Liver (tissue), 3 donors: ENCODE results near the gene KCNK17.

Experiments
- CTCF ChIP-seq: fragments of 150-350 bp; IDR thresholded peaks from 2 replicates; pipeline ENCODE4 v1.5.1; 2017; ENCODE audit warnings: improper control_type of control experiment, low read depth, low read length; ENCODE audit not compliant: missing input control
- EGR1 ChIP-seq, 2 donors: IDR thresholded peaks; 2 replicates each; pipeline ENCODE4 v1.6.1; 2016 to 2018; ENCODE audit warnings: antibody characterized with exemption in 2 of 2, low read depth in 2 of 2
- FOXA1 ChIP-seq: IDR thresholded peaks from 2 replicates; pipeline ENCODE4 v1.6.1; 2016; ENCODE audit warnings: antibody characterized with exemption
- GABPA ChIP-seq, 2 donors: IDR thresholded peaks in 1 of 2; conservative IDR thresholded peaks in 1 of 2; 2 replicates each; pipeline ENCODE4 v1.6.1; 2016; ENCODE audit warnings: antibody characterized with exemption in 2 of 2, mild to moderate bottlenecking in 1 of 2, moderate library complexity in 1 of 2
- HNF4G ChIP-seq: IDR thresholded peaks from 2 replicates; pipeline ENCODE4 v1.6.1; 2016; ENCODE audit warnings: antibody characterized with exemption
- RAD21 ChIP-seq, 2 donors: IDR thresholded peaks; 2 replicates each; pipeline ENCODE4 v1.6.1; 2016; ENCODE audit warnings: antibody characterized with exemption in 2 of 2, mild to moderate bottlenecking in 2 of 2
- ZBTB33 ChIP-seq: IDR thresholded peaks from 2 replicates; pipeline ENCODE4 v1.6.1; 2016; ENCODE audit warnings: antibody characterized with exemption
- TF ChIP-seq, protein P1 (sequence below): IDR thresholded peaks from 2 replicates; pipeline ENCODE4 v1.6.1; 2016; ENCODE audit warnings: antibody characterized with exemption, mild to moderate bottlenecking
- TF ChIP-seq, protein P2 (sequence below): IDR thresholded peaks from 2 replicates; pipeline ENCODE4 v1.6.1; 2016; ENCODE audit warnings: antibody characterized with exemption
- TF ChIP-seq, protein P3 (sequence below): IDR thresholded peaks from 2 replicates; pipeline ENCODE4 v1.6.1; 2016; ENCODE audit warnings: antibody characterized with exemption
- donor health status: healthy.
- donor health status: healthy.

DNA sequence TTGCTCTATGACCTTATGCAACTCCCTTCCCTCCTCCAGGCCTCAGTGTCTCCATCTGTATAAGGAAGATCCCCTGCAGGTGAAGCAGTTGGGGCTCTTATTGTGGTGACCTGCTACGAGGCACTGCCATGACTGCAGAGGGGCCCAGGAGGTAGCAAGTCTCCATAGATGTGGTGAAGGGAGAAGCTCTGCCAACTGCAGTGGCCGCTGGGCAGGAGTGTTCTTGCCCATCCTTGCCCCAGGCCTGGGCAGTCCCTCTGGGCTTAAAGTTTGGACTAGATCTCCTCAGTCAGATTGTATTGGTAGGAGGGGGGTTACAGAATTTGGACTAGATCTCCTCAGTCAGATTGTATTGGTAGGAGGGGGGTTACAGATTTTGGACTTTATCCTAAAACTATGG lies 12.2 kb downstream of the KCNK17 start:
- no peak for TF ChIP-seq CTCF
- TF ChIP-seq, protein P1, sequence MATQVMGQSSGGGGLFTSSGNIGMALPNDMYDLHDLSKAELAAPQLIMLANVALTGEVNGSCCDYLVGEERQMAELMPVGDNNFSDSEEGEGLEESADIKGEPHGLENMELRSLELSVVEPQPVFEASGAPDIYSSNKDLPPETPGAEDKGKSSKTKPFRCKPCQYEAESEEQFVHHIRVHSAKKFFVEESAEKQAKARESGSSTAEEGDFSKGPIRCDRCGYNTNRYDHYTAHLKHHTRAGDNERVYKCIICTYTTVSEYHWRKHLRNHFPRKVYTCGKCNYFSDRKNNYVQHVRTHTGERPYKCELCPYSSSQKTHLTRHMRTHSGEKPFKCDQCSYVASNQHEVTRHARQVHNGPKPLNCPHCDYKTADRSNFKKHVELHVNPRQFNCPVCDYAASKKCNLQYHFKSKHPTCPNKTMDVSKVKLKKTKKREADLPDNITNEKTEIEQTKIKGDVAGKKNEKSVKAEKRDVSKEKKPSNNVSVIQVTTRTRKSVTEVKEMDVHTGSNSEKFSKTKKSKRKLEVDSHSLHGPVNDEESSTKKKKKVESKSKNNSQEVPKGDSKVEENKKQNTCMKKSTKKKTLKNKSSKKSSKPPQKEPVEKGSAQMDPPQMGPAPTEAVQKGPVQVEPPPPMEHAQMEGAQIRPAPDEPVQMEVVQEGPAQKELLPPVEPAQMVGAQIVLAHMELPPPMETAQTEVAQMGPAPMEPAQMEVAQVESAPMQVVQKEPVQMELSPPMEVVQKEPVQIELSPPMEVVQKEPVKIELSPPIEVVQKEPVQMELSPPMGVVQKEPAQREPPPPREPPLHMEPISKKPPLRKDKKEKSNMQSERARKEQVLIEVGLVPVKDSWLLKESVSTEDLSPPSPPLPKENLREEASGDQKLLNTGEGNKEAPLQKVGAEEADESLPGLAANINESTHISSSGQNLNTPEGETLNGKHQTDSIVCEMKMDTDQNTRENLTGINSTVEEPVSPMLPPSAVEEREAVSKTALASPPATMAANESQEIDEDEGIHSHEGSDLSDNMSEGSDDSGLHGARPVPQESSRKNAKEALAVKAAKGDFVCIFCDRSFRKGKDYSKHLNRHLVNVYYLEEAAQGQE: no peak
- TF ChIP-seq, protein P2, sequence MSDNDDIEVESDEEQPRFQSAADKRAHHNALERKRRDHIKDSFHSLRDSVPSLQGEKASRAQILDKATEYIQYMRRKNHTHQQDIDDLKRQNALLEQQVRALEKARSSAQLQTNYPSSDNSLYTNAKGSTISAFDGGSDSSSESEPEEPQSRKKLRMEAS: no peak
- TF ChIP-seq, protein P3, sequence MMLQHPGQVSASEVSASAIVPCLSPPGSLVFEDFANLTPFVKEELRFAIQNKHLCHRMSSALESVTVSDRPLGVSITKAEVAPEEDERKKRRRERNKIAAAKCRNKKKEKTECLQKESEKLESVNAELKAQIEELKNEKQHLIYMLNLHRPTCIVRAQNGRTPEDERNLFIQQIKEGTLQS: no peak
- no peak for TF ChIP-seq FOXA1
- no peak for TF ChIP-seq RAD21 (IDR thresholded peaks at IDR 0.05)
- no peak for TF ChIP-seq GABPA (IDR thresholded peaks at IDR 0.05 in 1 of 2, conservative IDR thresholded peaks at IDR 0.05 in 1 of 2)
- TF ChIP-seq EGR1 (IDR thresholded peaks at IDR 0.05; ENCODE audit: low read depth in 2 of 2): no peak
- no peak for TF ChIP-seq ZBTB33
- TF ChIP-seq HNF4G: no peak
